ENCODE results near the gene PTGES2. TPM values are rescaled to one million over a fixed set of nuclear protein-coding genes. Genes with fewer than 3 reads are reported as not detected.
"Not testable (repeated sequence)": the region's sequence is repeated elsewhere in the genome, so short reads cannot be mapped to it uniquely, and the experiment has no call there.

PTGES2 gene
- total and polyA plus RNA-seq, 2 experiments from 2014 or later: 59.7 to 124 TPM

DNA sequence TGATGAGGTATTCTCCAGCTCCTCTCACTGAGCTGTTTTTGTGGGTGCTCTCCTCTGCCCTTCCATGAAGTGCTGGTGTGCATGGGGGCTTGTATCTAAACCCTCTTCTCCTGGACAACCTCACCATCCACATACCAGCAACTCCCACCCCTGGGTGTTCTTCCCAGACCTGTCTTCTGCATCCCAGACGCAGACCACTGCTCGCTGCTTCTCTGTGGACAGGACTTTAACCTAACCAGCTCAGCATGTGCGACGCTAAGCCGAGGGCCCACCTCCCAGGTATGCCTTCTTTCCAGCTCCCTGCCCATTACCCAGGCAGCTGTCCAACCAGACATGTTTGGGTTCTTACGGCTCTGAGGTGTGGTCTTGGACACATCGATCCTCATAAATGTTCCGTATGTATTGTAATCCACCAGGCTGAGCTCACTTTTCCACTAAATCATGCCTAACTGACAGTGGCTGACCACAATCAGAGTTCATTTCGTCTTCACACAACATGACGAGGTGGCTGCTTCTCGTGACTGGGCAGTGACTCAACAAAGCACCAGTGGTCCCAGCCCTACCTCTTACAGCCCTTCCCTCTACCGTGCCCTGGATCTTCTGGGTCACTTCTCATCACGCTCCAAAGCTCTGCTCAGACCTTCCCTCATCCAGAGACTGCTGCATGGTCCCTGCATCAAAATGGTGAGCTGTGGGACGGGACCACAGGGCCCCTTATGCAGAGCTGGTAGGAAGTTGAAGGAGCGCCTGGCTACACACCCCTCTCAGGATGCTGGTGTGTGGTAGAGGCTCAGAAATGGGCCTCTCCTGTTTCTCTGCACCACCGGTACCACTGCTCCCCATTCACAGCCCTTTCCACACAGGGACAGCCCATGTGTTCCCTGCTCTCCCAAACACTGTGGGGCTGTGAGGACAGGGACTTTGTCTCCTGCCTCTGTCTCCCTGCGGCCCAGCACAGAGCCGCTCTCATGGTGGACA is 9.6 kb upstream of the PTGES2 start:
- H4K20me1 ChIP-seq (replicated peaks; ENCODE audit: insufficient read depth): no peaks in the 10 kb centered on the region
- Mint-ChIP-seq H3K27ac (no peak overlapping the region; the same call in 1 of the 2 replicates), H3K36me3 (ENCODE audit: low read depth) (no peaks in the 10 kb centered on the region; the same call in 2 of the 3 replicates), H3K9me3 (no peaks in the 10 kb centered on the region), H3K27me3 (ENCODE audit: insufficient read depth, low read depth, poor library complexity) (no peaks in the 10 kb centered on the region), H3K4me1 (peaks cover 4% of the 10 kb centered on the region), H3K4me3 (no peak overlapping the region)
- ATAC-seq (no peak; the same call in 2 of the 3 replicates), DNase-seq (ENCODE audit: low spot score) (no peak)
- no peak overlapping the region for H3K4me2 ChIP-seq
- H2AFZ ChIP-seq: no peak overlapping the region
- H3K4me1 ChIP-seq (ENCODE audit: insufficient read depth): no peaks in the 10 kb centered on the region
- H3K9me2 ChIP-seq (ENCODE audit: insufficient read depth): no peaks in the 10 kb centered on the region
- TF ChIP-seq EZH2 (IDR thresholded peaks at IDR 0.05; ENCODE audit: low read depth, unreplicated experiment) (no peak), ZNF114 (CRISPR knock-in tag; IDR thresholded peaks at IDR 0.05) (no peak), POLR2AphosphoS5 (IDR thresholded peaks at IDR 0.05; ENCODE audit: low read depth) (no peak), ZNF331 (CRISPR knock-in tag; IDR thresholded peaks at IDR 0.05; ENCODE audit: low read depth) (no peak), CREB1 (CRISPR knock-in tag; IDR thresholded peaks at IDR 0.05; ENCODE audit: low read depth) (no peak), EZH2phosphoT487 (IDR thresholded peaks at IDR 0.05; ENCODE audit: unreplicated experiment) (no peak), JUNB (IDR thresholded peaks at IDR 0.05; ENCODE audit: unreplicated experiment) (no peak), NANOG (IDR thresholded peaks at IDR 0.05; ENCODE audit: borderline replicate concordance) (no peak), STAT1 (IDR thresholded peaks at IDR 0.05; ENCODE audit: unreplicated experiment) (no peak)
- TF ChIP-seq, protein P1, sequence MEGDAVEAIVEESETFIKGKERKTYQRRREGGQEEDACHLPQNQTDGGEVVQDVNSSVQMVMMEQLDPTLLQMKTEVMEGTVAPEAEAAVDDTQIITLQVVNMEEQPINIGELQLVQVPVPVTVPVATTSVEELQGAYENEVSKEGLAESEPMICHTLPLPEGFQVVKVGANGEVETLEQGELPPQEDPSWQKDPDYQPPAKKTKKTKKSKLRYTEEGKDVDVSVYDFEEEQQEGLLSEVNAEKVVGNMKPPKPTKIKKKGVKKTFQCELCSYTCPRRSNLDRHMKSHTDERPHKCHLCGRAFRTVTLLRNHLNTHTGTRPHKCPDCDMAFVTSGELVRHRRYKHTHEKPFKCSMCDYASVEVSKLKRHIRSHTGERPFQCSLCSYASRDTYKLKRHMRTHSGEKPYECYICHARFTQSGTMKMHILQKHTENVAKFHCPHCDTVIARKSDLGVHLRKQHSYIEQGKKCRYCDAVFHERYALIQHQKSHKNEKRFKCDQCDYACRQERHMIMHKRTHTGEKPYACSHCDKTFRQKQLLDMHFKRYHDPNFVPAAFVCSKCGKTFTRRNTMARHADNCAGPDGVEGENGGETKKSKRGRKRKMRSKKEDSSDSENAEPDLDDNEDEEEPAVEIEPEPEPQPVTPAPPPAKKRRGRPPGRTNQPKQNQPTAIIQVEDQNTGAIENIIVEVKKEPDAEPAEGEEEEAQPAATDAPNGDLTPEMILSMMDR (conservative IDR thresholded peaks at IDR 0.05; ENCODE audit: low read depth in 2 of 2): no peak
- TF ChIP-seq, protein P2, sequence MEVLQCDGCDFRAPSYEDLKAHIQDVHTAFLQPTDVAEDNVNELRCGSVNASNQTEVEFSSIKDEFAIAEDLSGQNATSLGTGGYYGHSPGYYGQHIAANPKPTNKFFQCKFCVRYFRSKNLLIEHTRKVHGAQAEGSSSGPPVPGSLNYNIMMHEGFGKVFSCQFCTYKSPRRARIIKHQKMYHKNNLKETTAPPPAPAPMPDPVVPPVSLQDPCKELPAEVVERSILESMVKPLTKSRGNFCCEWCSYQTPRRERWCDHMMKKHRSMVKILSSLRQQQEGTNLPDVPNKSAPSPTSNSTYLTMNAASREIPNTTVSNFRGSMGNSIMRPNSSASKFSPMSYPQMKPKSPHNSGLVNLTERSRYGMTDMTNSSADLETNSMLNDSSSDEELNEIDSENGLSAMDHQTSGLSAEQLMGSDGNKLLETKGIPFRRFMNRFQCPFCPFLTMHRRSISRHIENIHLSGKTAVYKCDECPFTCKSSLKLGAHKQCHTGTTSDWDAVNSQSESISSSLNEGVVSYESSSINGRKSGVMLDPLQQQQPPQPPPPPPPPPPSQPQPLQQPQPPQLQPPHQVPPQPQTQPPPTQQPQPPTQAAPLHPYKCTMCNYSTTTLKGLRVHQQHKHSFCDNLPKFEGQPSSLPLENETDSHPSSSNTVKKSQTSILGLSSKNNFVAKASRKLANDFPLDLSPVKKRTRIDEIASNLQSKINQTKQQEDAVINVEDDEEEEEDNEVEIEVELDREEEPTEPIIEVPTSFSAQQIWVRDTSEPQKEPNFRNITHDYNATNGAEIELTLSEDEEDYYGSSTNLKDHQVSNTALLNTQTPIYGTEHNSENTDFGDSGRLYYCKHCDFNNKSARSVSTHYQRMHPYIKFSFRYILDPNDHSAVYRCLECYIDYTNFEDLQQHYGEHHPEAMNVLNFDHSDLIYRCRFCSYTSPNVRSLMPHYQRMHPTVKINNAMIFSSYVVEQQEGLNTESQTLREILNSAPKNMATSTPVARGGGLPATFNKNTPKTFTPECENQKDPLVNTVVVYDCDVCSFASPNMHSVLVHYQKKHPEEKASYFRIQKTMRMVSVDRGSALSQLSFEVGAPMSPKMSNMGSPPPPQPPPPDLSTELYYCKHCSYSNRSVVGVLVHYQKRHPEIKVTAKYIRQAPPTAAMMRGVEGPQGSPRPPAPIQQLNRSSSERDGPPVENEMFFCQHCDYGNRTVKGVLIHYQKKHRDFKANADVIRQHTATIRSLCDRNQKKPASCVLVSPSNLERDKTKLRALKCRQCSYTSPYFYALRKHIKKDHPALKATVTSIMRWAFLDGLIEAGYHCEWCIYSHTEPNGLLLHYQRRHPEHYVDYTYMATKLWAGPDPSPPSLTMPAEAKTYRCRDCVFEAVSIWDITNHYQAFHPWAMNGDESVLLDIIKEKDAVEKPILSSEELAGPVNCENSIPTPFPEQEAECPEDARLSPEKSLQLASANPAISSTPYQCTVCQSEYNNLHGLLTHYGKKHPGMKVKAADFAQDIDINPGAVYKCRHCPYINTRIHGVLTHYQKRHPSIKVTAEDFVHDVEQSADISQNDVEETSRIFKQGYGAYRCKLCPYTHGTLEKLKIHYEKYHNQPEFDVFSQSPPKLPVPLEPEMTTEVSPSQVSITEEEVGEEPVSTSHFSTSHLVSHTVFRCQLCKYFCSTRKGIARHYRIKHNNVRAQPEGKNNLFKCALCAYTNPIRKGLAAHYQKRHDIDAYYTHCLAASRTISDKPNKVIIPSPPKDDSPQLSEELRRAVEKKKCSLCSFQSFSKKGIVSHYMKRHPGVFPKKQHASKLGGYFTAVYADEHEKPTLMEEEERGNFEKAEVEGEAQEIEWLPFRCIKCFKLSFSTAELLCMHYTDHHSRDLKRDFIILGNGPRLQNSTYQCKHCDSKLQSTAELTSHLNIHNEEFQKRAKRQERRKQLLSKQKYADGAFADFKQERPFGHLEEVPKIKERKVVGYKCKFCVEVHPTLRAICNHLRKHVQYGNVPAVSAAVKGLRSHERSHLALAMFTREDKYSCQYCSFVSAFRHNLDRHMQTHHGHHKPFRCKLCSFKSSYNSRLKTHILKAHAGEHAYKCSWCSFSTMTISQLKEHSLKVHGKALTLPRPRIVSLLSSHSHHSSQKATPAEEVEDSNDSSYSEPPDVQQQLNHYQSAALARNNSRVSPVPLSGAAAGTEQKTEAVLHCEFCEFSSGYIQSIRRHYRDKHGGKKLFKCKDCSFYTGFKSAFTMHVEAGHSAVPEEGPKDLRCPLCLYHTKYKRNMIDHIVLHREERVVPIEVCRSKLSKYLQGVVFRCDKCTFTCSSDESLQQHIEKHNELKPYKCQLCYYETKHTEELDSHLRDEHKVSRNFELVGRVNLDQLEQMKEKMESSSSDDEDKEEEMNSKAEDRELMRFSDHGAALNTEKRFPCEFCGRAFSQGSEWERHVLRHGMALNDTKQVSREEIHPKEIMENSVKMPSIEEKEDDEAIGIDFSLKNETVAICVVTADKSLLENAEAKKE (CRISPR knock-in tag; IDR thresholded peaks at IDR 0.05): no peak
- TF ChIP-seq, protein P3, sequence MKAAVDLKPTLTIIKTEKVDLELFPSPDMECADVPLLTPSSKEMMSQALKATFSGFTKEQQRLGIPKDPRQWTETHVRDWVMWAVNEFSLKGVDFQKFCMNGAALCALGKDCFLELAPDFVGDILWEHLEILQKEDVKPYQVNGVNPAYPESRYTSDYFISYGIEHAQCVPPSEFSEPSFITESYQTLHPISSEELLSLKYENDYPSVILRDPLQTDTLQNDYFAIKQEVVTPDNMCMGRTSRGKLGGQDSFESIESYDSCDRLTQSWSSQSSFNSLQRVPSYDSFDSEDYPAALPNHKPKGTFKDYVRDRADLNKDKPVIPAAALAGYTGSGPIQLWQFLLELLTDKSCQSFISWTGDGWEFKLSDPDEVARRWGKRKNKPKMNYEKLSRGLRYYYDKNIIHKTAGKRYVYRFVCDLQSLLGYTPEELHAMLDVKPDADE (IDR thresholded peaks at IDR 0.05): no peak
- no peaks in the 10 kb centered on the region for H3F3A ChIP-seq (replicated peaks; ENCODE audit: low read depth)
- H3K79me2 ChIP-seq (replicated peaks; ENCODE audit: insufficient read depth): no peaks in the 10 kb centered on the region
- H3K36me3 ChIP-seq (ENCODE audit: insufficient read depth): no peaks in the 10 kb centered on the region
- H3K27me3 ChIP-seq (ENCODE audit: insufficient read depth): no peaks in the 10 kb centered on the region
- H3K27ac ChIP-seq (ENCODE audit: low read depth): no peak overlapping the region
- H3K4me3 ChIP-seq: no peak overlapping the region

DNA sequence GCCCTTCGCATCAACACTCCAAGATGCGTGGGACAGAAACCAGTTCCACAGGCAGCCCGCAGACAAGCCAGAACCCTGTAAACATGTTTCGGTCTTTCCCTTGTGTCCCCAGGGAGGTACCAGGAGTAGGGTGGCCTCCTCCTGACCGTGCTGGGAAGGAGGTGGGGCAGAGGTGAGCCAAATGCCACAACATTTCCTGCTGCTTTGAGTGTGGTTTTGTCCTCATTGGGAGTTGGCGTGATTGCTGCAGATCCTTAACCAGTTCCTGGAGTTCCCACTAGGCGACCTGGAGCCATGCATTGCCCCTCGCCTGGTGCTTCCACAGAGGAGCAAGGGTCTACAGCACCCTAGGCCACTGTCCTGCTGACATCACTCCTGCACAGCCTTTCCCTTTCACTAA is 8.0 kb upstream of the PTGES2 start:
- not testable (repeated sequence) for H3K4me3 ChIP-seq; H3K27ac ChIP-seq (ENCODE audit: low read depth); H3K4me2 ChIP-seq; DNase-seq (ENCODE audit: low spot score); H3F3A ChIP-seq (replicated peaks; ENCODE audit: low read depth); H3K36me3 Mint-ChIP-seq (ENCODE audit: low read depth); H2AFZ ChIP-seq; H3K4me1 ChIP-seq (ENCODE audit: insufficient read depth); H3K27me3 ChIP-seq (ENCODE audit: insufficient read depth); H3K9me3 Mint-ChIP-seq; H3K9me2 ChIP-seq (ENCODE audit: insufficient read depth); H4K20me1 ChIP-seq (replicated peaks; ENCODE audit: insufficient read depth); H3K36me3 ChIP-seq (ENCODE audit: insufficient read depth); H3K27ac Mint-ChIP-seq; H3K79me2 ChIP-seq (replicated peaks; ENCODE audit: insufficient read depth); H3K4me3 Mint-ChIP-seq; H3K4me1 Mint-ChIP-seq; H3K27me3 Mint-ChIP-seq (ENCODE audit: insufficient read depth, low read depth, poor library complexity)
- peak; percentile 47; the same call in 1 of the 3 replicates for ATAC-seq

All from GM23338 (cell line).